Gastroesophageal sphincter (tissue), 4 donors: ENCODE results near the gene BAX. TPM values are rescaled to one million over a fixed set of nuclear protein-coding genes. Genes with fewer than 3 reads are reported as not detected.

Experiments
- ATAC-seq: fragments of 150-250 bp; one replicate; pipeline ENCODE4 v1.9.1; 2016; ENCODE audit warnings: mild to moderate bottlenecking, moderate library complexity
- H3K27ac ChIP-seq, 4 donors: fragments of 200-600 bp; sonication (generic) in 3 of 4; 1 replicate in 3 of 4; 2 replicates in 1 of 4; pipeline ENCODE4 v1.5.1; 2016 to 2019
- H3K27me3 ChIP-seq: fragments of 200-600 bp; sonication (generic); one replicate; pipeline ENCODE4 v1.5.1; 2019
- H3K36me3 ChIP-seq, 2 donors: fragments of 200-600 bp; sonication (generic); one replicate each; pipeline ENCODE4 v1.5.1; 2019; ENCODE audit warnings: control low read depth in 1 of 2
- H3K4me1 ChIP-seq, 3 donors: fragments of 200-600 bp; sonication (generic); 1 replicate in 2 of 3; 2 replicates in 1 of 3; pipeline ENCODE4 v1.5.1; 2016 to 2019; ENCODE audit warnings: control low read depth in 2 of 3
- H3K4me3 ChIP-seq, 2 donors: fragments of 200-600 bp; sonication (generic); one replicate each; pipeline ENCODE4 v1.5.1; 2019; ENCODE audit warnings: mild to moderate bottlenecking in 1 of 2, moderate library complexity in 1 of 2
- H3K9me3 ChIP-seq, 3 donors: fragments of 200-600 bp; sonication (generic); one replicate each; pipeline ENCODE4 v1.5.1; 2017 to 2019; ENCODE audit warnings: control low read depth in 2 of 3
- EP300 ChIP-seq: sonication (generic); formaldehyde crosslinking; IDR thresholded peaks from one replicate; pipeline ENCODE4 v1.6.1; 2017; ENCODE audit warnings: antibody characterized with exemption, mild to moderate bottlenecking
- POLR2A ChIP-seq, 2 donors: fragments of 450-650 bp; IDR thresholded peaks; one replicate each; pipeline ENCODE4 v1.6.1; 2017; ENCODE audit warnings: antibody characterized with exemption in 2 of 2, mild to moderate bottlenecking in 2 of 2, moderate library complexity in 1 of 2
- POLR2AphosphoS5 ChIP-seq: sonication (generic); formaldehyde crosslinking; IDR thresholded peaks from one replicate; pipeline ENCODE4 v1.6.1; 2017; ENCODE audit warnings: antibody characterized with exemption
- WGBS, 2 donors: methylation state at CpG; one replicate each; pipeline ENCODE4 v1.1.5; 2018; ENCODE audit warnings: low coverage in 1 of 2; 5-methylcytosine and 5-hydroxymethylcytosine counted together
- total RNA-seq, 4 donors: library from RNA; depleted of rRNA; stranded (reverse); fragments of >200 nt; gene quantifications; one replicate each; pipeline ENCODE4 v1.1.0, GENCODE V29; 2016
- TF ChIP-seq, protein P1 (sequence below), 4 experiments: fragments of 200-600 bp in 2 of 4; fragments of 450-650 bp in 2 of 4; sonication (generic) in 1 of 4; IDR thresholded peaks; one replicate each; pipeline ENCODE4 v1.5.1; 2017 to 2019; ENCODE audit warnings: antibody characterized with exemption in 4 of 4, mild to moderate bottlenecking in 2 of 4, moderate library complexity in 2 of 4

Gene BAX
- total RNA-seq, 4 donors from 2014 or later: 31.5 to 40.8 (median 34.8) TPM

DNA sequence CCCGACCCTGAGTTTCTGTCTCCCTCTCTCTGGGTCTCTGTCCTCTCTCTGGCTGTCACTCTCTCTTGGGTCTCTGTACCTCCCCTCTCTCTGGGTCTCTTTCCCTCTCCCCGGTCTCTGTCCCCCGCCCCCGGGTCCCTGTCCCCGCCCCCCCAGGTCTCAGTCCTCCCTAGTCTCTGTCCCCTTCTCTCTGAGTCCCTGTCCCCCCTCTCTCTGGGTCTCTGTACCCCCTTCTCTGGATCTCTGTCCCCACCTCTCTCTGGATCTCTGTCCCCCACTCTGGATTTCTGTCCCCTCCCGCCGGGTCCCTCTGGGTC is 8.1 kb downstream of the BAX start:
- no peaks in the 10 kb centered on the region for H3K27me3 ChIP-seq
- no peak overlapping the region for H3K4me3 ChIP-seq
- no peak for ATAC-seq
- TF ChIP-seq POLR2A (IDR thresholded peaks at IDR 0.05) (no peak), EP300 (no peak), POLR2AphosphoS5 (no peak)
- TF ChIP-seq, protein P1, sequence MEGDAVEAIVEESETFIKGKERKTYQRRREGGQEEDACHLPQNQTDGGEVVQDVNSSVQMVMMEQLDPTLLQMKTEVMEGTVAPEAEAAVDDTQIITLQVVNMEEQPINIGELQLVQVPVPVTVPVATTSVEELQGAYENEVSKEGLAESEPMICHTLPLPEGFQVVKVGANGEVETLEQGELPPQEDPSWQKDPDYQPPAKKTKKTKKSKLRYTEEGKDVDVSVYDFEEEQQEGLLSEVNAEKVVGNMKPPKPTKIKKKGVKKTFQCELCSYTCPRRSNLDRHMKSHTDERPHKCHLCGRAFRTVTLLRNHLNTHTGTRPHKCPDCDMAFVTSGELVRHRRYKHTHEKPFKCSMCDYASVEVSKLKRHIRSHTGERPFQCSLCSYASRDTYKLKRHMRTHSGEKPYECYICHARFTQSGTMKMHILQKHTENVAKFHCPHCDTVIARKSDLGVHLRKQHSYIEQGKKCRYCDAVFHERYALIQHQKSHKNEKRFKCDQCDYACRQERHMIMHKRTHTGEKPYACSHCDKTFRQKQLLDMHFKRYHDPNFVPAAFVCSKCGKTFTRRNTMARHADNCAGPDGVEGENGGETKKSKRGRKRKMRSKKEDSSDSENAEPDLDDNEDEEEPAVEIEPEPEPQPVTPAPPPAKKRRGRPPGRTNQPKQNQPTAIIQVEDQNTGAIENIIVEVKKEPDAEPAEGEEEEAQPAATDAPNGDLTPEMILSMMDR (IDR thresholded peaks at IDR 0.05): no peak
- peak overlapping the region in 3 of 4 donors; percentile 93 to 95 (median 93) for H3K27ac ChIP-seq
- H3K36me3 ChIP-seq: peaks cover 0 to 27% of the 10 kb centered on the region in 2 donors
- no peaks in the 10 kb centered on the region for H3K9me3 ChIP-seq
- peaks cover 0 to 49% (median 28%) of the 10 kb centered on the region in 3 donors for H3K4me1 ChIP-seq
- 45% methylated on average over 3 of the region's 7 CpGs; no CpG with 5 or more reads in 1 of the 2 donors for WGBS, 2 donors

DNA sequence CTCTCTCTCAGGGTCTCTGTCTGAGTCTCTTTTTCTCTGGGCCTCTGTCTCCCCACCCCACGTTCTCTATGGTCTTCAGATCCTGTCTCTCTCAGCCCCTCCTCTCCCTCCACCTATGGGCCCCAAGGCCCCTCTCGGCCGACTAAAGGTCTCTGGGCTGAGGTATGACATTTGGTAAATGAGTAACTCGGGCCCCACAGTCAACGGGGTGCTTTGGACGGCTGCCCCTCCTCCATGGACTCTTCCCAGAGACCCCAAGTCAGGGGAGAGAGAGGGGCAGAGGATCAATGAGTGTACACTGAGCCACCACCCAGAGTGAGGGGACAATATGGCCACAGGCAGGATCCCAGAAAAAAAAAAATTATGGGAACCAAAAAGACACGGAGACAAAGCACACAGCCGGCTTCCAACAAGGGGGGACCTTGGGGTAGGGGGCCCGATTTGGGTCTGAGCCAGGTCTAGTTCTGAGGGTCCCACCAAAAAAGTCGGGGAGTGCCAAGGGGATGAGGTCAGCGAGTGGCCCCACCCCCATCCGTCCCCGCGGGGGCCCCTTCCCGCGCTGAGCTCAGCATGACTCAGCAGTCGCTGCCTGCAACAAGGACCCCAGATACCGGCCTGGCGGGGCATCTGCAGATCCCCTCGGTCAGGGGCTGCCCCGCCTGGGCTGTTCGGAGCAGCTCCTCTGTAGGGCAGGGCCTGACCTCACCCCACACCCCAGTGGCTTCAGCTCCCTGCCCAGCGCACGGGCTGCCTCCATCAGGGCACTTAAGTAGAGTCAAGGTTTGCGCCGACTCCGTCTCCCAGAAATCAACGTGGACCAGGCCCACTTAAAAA is 8.9 kb downstream of the BAX start:
- peaks cover 0 to 56% (median 28%) of the 10 kb centered on the region in 3 donors for H3K4me1 ChIP-seq
- peak overlapping the region; percentile 2 to 88 for H3K4me3 ChIP-seq
- TF ChIP-seq, protein P1 (IDR thresholded peaks at IDR 0.05): no peak
- peak; percentile 28 for TF ChIP-seq EP300
- TF ChIP-seq POLR2A (IDR thresholded peaks at IDR 0.05): peak in 1 of 2 donors; percentile 18
- TF ChIP-seq POLR2AphosphoS5: peak; percentile 81
- peak; percentile 19 for ATAC-seq
- H3K9me3 ChIP-seq: no peaks in the 10 kb centered on the region
- peak overlapping the region; percentile 85 to 95 (median 93) for H3K27ac ChIP-seq
- peaks cover 0 to 32% of the 10 kb centered on the region in 2 donors for H3K36me3 ChIP-seq
- no peaks in the 10 kb centered on the region for H3K27me3 ChIP-seq
- WGBS, 2 donors: 5% methylated on average over 4 to 13 of the region's 28 CpGs

DNA sequence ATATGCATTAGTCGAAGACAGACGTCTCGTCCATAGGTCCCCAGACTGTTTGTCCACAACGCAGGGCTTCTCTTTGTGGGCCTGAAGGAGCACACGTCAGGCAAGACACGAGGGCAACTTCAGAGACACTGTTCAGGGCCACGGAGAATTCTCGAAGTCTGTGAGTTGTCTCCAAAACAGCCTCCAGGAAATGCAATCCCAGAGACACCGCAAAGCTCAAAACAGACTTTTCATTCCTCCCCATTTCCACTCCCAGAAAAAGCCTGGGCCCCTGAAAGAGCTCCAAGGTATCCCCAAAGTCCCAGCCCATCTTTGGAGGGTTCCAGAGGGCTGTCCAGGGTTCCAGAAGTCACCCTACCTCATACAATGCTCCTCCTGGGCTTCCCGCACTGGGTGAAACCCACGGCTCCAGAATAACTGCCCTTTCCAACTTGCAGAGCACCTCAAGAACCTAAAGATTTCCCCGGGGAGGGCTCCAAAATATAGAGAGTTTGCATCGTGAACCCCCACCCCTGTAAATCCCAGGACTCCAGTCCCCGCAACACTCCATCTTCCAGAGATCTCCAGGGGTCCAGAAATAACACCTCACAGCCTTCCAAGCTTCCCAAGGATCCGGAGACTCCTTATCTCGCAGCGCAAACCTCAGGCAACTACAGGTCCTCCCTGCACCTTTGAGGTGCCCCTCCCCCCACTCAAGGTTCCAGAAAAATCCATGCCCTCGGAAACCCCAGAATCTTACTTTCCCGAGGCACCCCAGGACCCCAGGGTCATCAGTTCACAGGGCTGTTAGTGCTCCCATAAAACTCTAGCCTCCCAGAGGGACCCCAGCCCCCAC is 9.7 kb downstream of the BAX start:
- ATAC-seq: no peak
- peaks cover 0 to 60% (median 28%) of the 10 kb centered on the region in 3 donors for H3K4me1 ChIP-seq
- H3K27ac ChIP-seq: peak overlapping the region; percentile 85 to 95 (median 93)
- 21 to 31% methylated on average over 4 to 9 of the region's 19 CpGs for WGBS, 2 donors
- no peaks in the 10 kb centered on the region for H3K9me3 ChIP-seq
- H3K27me3 ChIP-seq: no peaks in the 10 kb centered on the region
- peak overlapping the region; percentile 50 to 88 for H3K4me3 ChIP-seq
- TF ChIP-seq, protein P1 (IDR thresholded peaks at IDR 0.05): no peak
- TF ChIP-seq EP300: no peak
- TF ChIP-seq POLR2AphosphoS5: no peak
- TF ChIP-seq POLR2A (IDR thresholded peaks at IDR 0.05): no peak
- peaks cover 0 to 40% of the 10 kb centered on the region in 2 donors for H3K36me3 ChIP-seq

DNA sequence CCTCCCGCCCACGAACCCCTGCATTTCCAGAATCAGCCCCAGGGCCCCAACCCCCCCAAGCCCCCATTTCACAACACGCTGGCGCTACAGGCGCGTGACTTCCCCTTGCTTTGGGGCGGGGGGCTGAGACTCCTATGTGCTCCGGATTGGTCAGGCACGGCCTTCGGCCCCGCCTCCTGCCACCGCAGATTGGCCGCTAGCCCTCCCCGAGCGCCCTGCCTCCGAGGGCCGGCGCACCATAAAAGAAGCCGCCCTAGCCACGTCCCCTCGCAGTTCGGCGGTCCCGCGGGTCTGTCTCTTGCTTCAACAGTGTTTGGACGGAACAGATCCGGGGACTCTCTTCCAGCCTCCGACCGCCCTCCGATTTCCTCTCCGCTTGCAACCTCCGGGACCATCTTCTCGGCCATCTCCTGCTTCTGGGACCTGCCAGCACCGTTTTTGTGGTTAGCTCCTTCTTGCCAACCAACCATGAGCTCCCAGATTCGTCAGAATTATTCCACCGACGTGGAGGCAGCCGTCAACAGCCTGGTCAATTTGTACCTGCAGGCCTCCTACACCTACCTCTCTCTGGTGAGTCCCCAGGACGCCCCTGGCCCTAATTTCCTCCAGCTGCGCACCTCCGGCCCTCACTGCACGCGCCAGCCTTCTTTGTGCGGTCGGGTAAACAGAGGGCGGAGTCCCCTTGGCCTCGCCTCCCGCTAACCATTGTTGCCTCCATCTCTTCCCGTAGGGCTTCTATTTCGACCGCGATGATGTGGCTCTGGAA is 10.5 kb downstream of the BAX start, which contains the start of gene FTL:
TSS of gene FTL (plus strand) at position 270 of the 766 bp plus-strand sequence. CDS start at position 469, 199 bp downstream.
- WGBS, 2 donors: 0% methylated on average over 37 of the region's 52 CpGs; no CpG with 5 or more reads in 1 of the 2 donors
- Histone ChIP-seq H3K36me3 (peaks cover 0 to 48% of the 10 kb centered on the region in 2 donors), H3K4me1 (peaks cover 0 to 60% (median 28%) of the 10 kb centered on the region in 3 donors)

More for the DNA sequence above, 10.5 kb downstream of the BAX start, which contains the start of gene FTL:
- TF ChIP-seq POLR2AphosphoS5 (peak; percentile 100), POLR2A (IDR thresholded peaks at IDR 0.05) (peak; percentile 99 to 100)
- TF ChIP-seq, protein P1 (IDR thresholded peaks at IDR 0.05): no peak
- Histone ChIP-seq H3K9me3 (no peaks in the 10 kb centered on the region), H3K27me3 (no peaks in the 10 kb centered on the region), H3K4me3 (peak within 1 kb of the TSS; percentile 50 to 88), H3K27ac (peak within 1 kb of the TSS; percentile 85 to 95 (median 93))
- peak; percentile 93 for ATAC-seq
